Left renal pelvis (tissue), 4 donors: ENCODE data around the gene DDAH1. TPM values are rescaled to one million over a fixed set of nuclear protein-coding genes. Genes with fewer than 3 reads are reported as not detected.

Experiments used
- DNase-seq, 4 donors: peaks; one replicate each; pipeline ENCODE4 v3.0.0-alpha.2; 2013; ENCODE audit warnings: low read depth in 4 of 4, low spot score in 3 of 4
- polyA plus RNA-seq, 4 donors: library from polyadenylated mRNA; unstranded; fragments of 120-200 nt; gene quantifications; one replicate each; pipeline ENCODE4 v1.2.1, GENCODE V29; 2013; ENCODE audit not compliant: insufficient read length in 4 of 4

Gene DDAH1
- polyA plus RNA-seq, 4 donors, result 29.0 to 153 (median 127) TPM

GRCh38 chr1:85279458-85280080, 185.4 kb downstream of the DDAH1 start:
- DNase-seq, result no peak

GRCh38 chr1:85278853-85279314, 186.1 kb downstream of the DDAH1 start:
- DNase-seq, result no peak

GRCh38 chr1:85277802-85278201, 187.2 kb downstream of the DDAH1 start:
- DNase-seq, result no peak

GRCh38 chr1:85276978-85277639, 187.8 kb downstream of the DDAH1 start:
- no peak for DNase-seq

- DNase-seq, result peak; percentile 92 to 96 (median 94)
Observed at GRCh38 chr1:85276215-85276977, 188.6 kb downstream of the DDAH1 start, which contains the start of gene BCL10. Gene BCL10 (minus strand): TSS chr1:85276632. CDS start chr1:85276352, 280 bp downstream.

- DNase-seq, result no peak
Observed at GRCh38 chr1:85275701-85276214, 189.2 kb downstream of the DDAH1 start.

- peak in 1 of 4 donors; percentile 31 for DNase-seq
Observed at GRCh38 chr1:85274969-85275453, 189.9 kb downstream of the DDAH1 start.

- DNase-seq, result no peak
Observed at GRCh38 chr1:85273397-85273796, 191.6 kb downstream of the DDAH1 start.

- no peak for DNase-seq
Observed at GRCh38 chr1:85268801-85269585, 196.0 kb downstream of the DDAH1 start.

Other genes with a start within 250 kb of the DDAH1 start
- gene C1orf52, start 205.5 kb downstream of the DDAH1 start, polyA plus RNA-seq, result 10 to 100 TPM; 40.3 to 45.4 (median 41.9) TPM
- 10 to 100 TPM; 20.4 to 24.5 (median 24.1) TPM for gene BCL10, start 188.5 kb downstream of the DDAH1 start, polyA plus RNA-seq
- 100 to 1,000 TPM in 2 of 4 donors, 10 to 100 TPM in 2; 72.4 to 334 (median 95.8) TPM for gene CCN1, start 115.6 kb upstream of the DDAH1 start, polyA plus RNA-seq
- gene ZNHIT6, start 243.3 kb upstream of the DDAH1 start, polyA plus RNA-seq, result 10 to 100 TPM; 26.2 to 35.8 (median 30.4) TPM